ENCODE data around the gene WNT10A.
"Not testable (repeated sequence)": the region's sequence is repeated elsewhere in the genome, so short reads cannot be mapped to it uniquely, and the experiment has no call there.

Gene WNT10A

DNA sequence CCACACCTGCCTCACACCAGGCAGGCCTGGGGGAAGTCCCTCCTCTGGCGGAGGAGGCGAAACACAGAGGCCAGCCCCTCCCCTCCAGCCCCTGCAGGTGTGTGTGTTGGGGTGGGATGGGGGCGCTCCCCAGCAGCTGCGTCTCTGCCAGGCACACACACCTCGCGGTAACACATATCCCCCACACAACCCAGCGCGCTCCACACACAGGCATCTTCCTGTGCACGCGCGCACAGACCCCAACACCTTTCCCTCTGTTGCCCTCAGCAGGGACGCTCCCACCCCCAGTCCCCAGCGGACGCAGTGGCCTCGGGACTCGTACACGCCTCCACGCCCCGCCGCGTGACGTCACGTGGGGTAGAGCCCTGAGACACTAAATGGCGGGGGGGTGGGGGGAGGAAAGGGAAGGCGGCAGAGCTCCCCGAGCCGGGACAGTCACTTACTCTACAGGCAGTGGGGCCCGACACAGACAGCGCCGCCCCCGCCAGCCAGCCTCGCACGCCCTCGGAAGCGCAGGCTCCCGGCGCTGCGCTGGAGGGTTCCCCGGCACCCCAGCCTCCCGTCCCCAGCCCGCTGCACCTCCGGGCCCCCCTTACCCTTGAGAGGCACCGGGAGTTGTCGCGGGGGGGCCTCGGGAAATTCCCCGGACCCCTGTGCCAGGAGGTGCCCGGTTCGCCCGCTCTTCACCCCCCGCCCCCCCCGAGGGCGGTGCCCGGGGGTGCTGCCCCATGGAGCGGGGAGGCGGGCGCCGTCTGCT is at the start of gene WNT10A:
TSS of gene WNT10A (plus strand) at position 751 of the 757 bp plus-strand sequence. CDS start 144 bp downstream, outside the sequence.
- peak; percentile 44 to 53 for DNase-seq

DNA sequence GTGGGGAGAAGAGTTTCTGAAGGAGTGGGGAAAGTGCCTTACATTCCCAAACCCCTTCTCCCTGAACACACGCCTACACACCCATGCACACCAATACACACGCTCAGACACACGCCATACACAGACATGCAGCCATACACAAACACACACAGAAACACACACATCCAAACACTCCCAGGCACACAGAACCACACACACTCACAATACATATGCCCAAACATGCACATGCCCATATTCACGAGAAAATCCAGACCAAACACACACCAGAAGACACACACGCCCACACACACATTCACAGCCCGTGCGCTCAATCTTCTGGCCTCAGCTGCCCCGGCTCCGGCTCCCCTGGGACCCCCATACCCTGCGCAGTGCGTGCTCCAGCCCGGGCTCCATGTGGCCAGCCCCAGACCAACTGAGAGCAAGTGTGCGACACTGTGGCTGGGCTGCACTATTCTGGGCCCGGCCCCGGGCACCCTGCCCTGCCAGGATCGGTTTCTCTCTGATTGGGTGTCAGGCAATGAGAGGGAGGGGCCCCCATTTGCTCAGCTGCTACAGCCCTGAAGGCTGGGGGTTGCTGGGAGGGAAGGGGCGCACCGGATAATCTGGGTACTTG is 49.2 kb upstream of the WNT10A start, which contains the start of gene PRKAG3:
TSS of gene PRKAG3 (minus strand) at position 426 of the 613 bp plus-strand sequence.
- no peak for DNase-seq

DNA sequence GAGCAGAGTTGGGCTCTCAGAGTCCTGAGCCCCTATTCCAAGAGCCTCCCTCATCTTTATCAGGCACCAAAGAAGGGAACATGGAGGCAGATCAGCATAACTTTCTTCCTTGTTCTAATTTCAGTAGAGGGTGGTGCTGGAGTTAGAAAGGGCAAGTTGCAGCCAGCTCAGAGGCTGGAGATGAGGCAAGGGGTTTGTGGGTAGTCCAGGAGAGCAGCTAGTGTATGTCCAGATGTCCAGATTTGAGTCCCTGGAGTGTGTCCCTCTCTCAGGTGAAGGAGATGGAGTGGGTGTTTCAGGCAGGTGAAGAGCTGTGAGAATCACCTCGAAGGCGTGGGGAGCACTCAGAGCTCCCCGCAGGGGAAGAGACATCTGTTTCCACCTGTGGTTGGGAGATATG is 48.6 kb upstream of the WNT10A start:
- DNase-seq = no peak

DNA sequence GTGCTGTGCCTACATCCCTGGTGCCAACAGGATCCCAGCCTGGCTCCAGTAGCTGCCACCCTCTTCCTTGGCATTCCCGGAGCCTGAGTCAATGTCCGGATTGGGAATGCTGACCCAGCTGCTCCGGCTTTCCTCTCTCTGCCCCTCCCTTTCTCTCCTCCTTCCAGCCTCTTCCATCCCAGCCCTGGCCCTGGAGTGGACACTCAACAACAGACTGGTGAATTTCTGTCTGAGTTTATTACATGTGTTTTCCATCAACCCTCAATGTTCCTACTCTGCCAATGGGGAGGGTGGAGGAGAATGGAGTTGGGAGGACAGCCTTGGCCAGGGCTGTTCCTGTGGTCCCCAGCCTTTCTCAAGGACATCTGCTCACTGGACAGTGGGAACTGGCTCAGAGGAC is 48.1 kb upstream of the WNT10A start:
- no peak for DNase-seq

DNA sequence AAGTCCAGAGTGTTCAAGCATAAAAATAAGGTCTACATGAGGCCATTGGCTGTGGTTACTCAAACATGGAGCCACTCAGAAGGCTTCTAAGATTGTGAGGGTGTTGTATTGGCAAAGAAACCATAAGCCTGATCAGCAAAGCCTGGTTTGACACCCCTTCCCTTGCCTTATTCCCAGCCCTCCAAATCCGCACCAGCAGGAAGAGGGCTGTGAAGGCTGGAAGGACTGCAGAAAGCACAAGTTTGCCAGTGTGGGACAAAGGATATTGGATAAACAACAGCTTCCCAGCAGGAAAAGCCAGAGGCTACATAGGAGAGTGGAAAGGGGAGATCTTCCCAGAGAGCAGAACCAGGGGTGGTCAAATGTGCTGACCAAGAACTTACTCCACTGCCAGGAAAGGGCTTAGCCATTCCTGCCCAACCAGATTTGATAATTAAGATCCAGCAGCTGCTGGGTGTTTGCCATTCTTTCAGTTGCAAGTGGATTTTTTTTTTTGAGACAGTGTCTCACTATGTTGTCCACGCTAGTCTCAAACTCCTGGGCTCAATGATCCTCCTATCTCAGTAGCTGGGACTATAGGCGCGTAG is 47.5 kb upstream of the WNT10A start:
- no peak for DNase-seq

DNA sequence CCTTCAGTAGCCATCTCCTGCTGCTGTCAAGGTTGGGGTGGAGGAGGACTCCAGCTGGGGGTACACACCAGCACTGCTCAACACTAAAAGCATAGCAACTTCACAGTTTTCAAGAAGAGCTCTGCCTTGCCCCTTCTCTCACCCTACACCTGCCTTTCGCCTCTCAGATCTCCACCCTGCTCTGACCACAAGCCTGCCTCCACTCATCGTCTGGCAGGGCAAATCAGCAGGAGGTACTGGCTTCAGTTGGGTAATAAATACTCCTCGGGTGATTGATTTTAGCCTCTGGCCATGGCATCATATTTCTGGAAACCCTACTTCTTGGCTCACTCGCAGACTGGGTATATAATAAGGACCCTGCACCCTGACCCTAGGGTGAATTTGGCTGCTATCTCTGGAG is 46.0 kb upstream of the WNT10A start:
- no peak for DNase-seq

DNA sequence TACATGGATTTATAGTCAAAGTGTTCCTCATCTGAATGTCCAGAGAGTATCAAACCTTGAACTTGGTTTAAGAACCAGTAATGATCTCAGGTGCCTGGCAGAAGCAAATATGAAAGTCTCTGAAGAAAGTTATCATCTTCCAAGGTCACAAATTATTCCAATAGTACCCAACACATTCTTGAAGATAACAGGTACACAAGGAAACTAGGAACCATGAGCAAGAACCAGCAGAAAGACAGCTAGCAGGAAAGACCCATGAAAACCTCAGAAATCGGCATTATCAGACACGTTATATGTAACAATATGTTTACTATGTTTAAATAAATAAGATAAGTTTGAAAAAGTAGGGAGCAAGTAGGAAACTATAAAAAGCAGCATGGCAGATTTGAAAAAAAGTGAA is 43.2 kb upstream of the WNT10A start:
- DNase-seq = no peak

DNA sequence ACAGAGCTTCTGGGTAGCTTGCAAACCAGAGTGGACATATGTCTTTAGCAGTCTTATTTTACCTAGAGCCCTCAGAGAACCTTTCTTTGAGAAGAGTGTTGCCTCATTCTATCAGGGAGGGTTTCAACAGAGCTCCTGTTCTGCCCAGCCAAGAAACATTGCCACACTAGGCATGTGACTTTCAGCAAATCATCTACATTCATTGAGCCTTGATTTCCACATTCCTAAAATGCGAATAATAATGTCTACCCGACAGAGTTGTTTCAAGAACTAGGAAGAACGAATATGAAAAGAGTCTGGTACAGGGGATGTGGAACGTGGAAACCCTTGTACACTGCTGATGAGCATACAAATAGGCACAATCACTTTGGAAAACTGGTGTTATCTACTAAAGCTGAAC is 41.2 kb upstream of the WNT10A start:
- DNase-seq = no peak

DNA sequence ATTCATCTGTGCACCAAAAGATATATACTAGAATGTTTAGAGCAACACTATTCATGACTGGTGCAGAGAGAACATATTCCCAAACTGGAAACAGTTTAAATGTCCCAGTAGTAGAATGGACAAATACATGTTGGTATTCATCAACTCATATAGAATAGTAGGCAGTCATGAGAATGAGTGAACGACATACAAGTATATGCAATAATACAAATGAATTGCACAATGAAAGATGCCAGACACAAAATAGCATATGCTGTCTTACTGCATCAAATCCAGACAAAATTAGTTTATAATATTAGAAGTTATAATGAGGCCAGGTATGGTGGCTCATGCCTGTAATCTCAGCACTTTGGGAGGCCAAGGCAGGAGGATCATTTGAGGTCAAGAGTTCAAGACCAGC is 40.8 kb upstream of the WNT10A start:
- no peak for DNase-seq

DNA sequence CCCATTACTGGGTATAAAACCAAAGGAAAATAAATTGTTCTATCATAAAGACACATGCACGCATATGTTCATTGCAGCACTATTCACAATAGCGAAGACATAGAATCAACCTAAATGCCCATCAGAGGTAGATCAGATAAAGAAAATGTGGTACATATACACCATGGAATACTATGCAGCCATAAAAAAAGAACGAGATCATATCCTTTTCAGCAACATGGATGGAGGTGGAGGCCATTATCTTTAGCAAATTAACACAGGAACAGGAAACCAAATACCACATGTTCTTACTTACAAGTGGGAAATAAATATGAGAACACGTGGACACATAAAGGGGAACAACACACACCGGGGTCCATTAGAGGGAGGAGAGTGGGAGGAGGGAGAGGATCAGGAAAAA is 36.3 kb upstream of the WNT10A start:
- not testable (repeated sequence) for DNase-seq

DNA sequence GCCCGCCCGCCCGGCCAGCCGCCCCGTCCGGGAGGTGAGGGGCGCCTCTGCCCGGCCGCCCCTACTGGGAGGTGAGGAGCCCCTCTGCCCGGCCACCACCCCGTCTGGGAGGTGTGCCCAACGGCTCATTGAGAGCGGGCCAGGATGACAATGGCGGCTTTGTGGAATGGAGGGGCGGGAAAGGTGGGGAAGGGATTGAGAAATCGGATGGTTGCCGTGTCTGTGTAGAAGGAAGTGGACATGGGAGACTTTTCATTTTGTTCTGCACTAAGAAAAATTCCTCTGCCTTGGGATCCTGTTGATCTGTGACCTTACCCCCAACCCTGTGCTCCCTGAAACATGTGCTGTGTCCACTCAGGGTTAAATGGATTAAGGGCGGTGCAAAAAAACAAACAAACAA is 33.7 kb upstream of the WNT10A start:
- not testable (repeated sequence) for DNase-seq

DNA sequence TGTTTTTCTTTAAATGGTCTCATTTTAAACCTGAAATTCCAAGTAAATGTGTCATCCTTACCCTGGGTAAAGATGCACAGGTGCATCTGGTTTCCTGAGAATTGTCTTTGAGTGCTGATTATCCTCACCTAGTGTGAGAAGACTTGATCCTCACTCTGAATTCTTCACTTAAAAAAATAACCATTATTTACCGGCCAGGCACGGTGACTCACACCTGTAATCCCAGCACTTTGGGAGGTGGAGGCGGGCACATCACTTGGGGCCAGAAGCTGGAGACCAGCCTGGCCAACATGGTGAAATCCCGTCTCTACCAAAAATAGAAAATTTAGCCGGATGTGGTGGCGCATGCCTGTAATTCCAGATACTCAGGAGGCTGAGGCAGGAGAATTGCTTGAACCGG is 30.9 kb upstream of the WNT10A start:
- DNase-seq = no peak

DNA sequence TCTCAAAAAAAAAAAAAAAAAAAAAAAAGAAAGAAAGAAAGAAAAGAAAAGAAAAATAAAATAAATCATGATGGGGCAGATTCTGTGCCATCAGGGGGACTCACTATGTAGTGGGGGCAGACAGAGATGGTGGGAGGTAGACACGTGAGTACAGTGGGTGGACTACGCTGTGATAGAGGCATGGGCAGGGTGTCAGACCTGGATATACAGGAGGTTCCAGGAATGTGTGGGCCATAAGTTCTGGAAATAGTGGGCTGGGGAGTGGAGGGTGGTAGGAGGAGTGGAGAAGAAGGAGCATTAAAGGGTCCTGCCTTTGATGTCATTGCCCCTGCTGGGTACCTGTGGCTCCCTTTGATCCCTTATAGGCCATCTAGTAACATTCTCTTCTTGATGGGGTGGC is 29.9 kb upstream of the WNT10A start:
- DNase-seq = no peak

DNA sequence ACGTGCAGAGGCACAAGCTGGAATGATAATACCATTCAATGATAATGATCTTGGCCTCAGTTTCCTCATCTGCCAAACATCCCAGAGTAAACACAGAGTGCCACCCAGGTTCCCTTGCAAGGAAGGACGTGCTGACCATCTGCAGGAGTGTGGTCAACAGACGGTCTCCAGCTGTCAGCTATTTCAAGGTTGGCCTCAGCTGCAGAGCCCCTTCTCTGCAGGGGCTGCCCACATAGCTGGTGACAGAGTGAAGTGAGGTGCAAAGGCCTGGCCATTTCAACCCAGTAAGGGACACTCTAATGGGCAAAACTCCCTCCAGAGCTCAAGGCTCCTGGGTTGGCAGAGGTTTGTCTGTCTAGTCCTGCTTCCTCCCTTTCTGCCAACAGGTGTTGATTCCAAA is 29.4 kb upstream of the WNT10A start:
- no peak for DNase-seq

DNA sequence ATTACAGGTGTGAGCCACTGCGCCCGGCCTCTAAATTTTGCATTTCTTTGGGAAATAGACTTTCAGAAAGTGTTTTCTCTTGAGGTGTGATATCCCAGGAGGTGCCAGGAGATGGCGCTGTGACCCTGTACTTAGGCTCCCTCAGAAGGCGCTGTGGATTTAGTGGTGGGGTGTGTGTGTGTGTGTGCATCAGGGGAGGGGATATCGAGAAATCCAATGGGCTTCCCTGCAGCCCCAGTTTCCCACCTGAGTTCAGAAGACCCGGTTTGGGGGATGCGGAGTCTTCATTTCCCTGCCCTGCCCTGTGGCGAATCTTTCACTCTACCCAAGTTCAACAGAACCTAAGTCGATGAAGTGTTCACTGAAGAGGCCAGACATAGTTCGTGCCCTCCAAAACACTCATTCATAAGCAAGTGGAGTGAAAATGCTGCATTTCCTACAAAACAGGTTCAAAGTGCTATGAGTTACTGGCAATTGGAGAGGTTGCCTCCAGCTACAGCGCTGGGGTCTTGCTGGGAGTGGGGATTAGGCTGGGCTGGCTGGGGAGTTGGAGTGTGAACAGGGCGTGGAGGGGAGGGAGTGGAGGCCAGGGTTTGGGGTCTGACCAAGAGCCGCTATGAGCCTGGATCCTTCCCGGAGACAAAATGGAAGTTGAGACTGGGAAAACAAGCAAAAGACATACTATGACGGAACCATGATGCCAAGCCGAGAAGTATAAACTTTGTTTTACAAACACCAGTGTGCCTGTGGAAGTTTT is 27.6 kb upstream of the WNT10A start:
- peak; percentile 67 to 68 for DNase-seq

DNA sequence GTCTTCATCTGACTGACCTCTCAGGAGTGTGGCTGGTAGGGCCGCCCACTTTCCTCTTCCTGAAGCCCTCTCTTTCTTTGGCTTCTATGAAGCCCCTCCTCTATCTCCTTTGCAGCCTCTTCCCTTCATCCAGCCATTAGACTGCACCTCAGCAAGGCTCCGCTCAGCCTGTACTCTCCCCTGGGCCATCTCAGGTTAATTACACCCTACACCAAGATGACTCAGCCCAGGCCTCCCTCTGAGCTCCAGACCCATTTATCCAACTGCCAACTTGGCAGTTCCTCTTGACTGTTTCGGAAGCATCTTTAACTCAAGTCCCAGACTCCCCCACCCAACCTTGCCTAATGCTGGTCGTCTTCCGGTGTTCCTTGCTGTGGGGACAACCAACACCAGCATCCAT is 26.9 kb upstream of the WNT10A start:
- no peak for DNase-seq

DNA sequence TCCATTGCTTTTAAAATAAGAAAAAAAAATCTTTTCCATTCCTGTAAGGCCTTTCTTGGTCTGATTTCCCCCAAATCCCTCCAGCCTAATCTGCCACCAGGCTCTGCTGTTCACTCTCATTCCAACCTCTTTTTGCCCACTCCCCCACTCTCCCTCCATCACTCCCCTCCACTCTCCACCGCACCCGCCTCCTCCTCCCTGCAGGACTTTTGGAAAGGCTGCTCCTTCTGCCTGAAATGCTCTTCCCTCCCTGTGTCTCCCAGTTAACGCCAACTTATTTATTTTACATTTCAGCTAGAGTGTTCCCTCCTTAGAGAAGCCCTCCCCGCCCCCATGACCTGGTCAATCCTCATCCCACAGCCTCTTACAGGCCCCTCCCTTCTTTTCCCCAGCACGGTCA is 25.8 kb upstream of the WNT10A start:
- no peak for DNase-seq

DNA sequence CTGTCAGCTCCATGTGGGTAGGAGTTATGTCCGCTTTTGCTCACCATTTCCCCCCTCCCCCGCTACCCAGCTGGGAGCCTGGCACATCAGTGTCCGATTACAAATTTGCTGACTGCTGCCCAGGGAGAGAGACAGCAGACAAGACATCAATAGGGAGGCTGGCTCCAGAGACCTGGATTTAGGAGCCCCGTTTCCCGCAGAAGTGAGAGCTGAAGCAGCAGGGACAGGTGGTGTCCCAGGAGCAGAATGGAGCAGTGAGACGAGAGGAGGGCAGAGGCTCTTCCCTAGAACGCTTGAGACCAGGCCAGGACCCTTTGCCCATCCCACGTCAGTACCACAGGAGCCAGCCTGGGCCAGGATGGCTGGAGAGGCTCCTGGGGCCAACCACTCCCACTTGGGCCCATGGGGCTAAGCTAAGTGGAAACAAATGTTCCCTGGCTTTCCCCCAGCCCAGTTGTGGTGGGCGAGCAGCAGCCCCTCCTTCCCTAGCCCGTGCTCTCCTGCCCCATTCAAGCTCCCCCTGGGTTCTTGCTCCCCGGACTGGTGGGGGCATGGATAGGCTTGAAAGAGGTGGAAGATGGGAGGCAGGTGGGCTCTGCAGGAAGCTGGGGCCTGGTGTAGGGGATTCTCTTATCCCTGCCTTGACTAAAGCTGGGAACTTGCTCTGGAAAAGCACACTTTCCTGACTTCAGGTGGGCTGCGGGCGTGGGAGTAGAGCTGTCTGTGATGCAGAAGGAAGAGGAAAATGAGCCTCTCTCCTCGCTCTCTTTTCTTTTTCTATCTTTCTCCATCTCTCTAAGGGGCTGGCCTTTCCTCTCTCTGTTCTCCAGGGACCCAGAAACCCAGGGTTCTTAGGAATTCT is 25.1 kb upstream of the WNT10A start:
- no peak for DNase-seq

DNA sequence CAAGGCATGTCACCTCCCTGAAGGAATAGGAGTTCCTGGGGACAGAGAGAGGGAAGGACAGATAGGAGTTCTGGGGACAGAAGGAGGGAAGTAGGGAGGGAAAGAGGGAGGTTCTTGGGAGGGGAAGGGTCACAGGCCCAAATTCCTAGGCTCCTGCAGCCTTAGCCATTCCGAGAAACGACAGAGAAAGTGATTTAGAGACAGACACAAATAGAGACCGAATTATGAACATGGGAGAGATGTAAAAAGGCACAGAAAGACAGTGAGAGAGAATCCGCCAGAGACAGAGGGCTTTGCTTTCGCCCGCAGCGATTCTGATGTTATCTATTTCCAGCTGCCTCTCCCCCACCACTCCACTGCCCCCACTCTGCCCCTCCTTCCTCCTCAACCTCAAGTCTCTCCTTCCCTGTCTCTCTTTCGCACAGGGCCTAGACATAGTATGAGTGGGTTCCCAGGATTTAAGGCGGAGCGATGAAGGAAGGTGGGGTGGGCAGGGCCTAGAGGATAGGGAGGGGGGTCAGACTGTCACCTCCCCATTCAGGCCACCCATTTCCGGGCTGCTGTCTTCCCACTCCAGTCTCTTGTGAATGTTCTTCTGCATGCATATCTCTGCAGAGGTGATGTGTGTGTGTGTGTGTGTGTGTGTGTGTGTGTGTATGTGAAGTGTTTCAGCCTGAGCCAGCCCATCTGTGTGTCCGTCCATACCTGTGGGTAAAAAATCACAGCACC is 24.3 kb upstream of the WNT10A start:
- no peak for DNase-seq

DNA sequence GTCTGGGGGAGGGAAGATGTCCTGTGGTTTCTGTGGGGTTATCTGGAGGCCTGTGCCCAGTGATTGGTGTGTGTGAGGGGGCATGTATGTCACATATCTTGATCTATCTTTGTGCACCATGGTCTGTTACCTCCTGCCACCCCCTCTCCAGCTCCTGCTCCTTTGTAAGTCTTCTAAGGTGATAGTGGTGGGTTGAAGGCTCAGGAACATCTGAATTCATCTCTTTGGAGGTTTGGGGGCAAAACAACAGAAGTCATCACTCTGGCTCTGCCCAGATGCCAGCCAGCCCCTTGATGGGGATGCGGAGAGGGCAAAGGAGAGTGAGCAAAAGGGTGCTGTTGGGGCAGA is 23.8 kb upstream of the WNT10A start:
- DNase-seq = no peak

DNA sequence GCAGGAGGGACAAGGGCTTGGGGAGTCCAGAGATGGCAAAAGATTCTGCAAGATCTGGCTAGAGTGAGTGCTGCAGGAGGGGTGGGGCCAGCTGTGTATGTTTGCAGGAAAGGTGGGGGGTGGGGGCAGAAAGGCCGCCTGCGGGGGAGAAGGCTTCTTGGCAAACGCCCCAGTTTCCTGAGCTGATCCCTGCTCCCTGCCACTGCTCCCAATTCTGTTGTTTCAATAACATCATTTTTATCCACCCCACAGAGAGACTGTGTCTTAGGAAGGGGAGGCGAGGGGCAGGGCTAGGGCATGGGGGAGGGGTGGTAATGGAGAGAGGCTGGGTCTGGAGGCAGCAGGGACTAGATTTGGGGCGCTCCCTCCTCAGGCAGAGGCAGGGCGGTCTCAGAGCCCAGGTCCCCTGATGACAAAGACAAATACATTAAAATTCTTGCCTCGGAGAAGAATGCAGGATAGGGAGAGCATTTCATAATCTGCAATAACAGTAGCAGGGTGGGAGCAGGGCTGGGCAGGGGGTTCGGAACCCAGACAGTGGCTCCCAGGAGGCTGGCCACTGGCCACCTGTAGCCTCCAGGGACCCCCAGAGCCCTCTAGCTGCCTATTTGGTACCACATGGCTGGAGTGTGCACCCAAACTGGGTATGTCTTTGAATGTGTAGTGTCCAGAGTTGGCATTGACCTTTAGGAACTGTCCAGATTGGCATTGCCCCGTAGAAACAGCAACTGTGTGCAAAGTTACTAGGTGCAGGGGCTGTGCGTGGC is 23.1 kb upstream of the WNT10A start:
- no peak for DNase-seq

All from stimulated activated CD4-positive, alpha-beta T cell treated with anti-CD3 and anti-CD28 coated beads, Interleukin-2, amount 100 ng/mL, for 48 hours (primary cell).